Liver (tissue), 3 donors: ENCODE results near the gene TESK2.

ENCODE experiments used
- EGR1 ChIP-seq, 2 donors: IDR thresholded peaks; 2 replicates each; pipeline ENCODE4 v1.6.1; 2016 to 2018; ENCODE audit warnings: antibody characterized with exemption in 2 of 2, low read depth in 2 of 2
- FOXA2 ChIP-seq: IDR thresholded peaks from 2 replicates; pipeline ENCODE4 v1.6.1; 2016; ENCODE audit warnings: antibody characterized with exemption
- RAD21 ChIP-seq, 2 donors: IDR thresholded peaks; 2 replicates each; pipeline ENCODE4 v1.6.1; 2016; ENCODE audit warnings: antibody characterized with exemption in 2 of 2, mild to moderate bottlenecking in 2 of 2
- RXRA ChIP-seq, 2 donors: IDR thresholded peaks; 2 replicates each; pipeline ENCODE4 v1.6.1; 2017 to 2018; ENCODE audit warnings: antibody characterized with exemption in 2 of 2, mild to moderate bottlenecking in 1 of 2
- SP1 ChIP-seq: IDR thresholded peaks from 2 replicates; pipeline ENCODE4 v1.6.1; 2018; ENCODE audit warnings: antibody characterized with exemption, mild to moderate bottlenecking
- YY1 ChIP-seq: IDR thresholded peaks from 2 replicates; pipeline ENCODE4 v1.6.1; 2016; ENCODE audit warnings: antibody characterized with exemption, mild to moderate bottlenecking
- TF ChIP-seq, protein P1 (sequence below): fragments of 150-350 bp; IDR thresholded peaks from 2 replicates; pipeline ENCODE4 v1.5.1; 2017; ENCODE audit warnings: improper control_type of control experiment, low read depth, low read length; ENCODE audit not compliant: missing input control
- TF ChIP-seq, protein P2 (sequence below): IDR thresholded peaks from 2 replicates; pipeline ENCODE4 v1.6.1; 2016; ENCODE audit warnings: antibody characterized with exemption
- TF ChIP-seq, protein P3 (sequence below): IDR thresholded peaks from 2 replicates; pipeline ENCODE4 v1.6.1; 2016; ENCODE audit warnings: antibody characterized with exemption, mild to moderate bottlenecking
- donor health status: healthy.
- donor health status: healthy.

DNA sequence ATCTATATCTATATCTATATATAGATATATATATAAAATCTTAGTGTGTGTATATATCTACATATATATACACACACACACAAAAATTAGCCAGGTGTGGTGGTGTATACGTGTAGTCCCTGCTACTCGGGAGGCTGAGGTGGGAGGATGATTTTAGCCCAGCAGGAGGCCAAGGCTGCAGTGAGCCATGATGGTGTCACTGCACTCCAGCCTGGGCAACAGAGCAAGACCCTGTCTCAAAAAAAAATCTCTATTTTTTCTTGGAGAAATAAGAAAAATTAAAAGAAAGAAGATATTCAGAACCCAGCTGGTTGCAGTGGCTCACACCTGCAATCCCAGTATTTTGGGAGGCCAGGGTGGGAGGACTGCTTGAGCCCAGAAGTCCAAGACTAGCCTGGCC is 85.3 kb downstream of the TESK2 start:
- TF ChIP-seq EGR1 (IDR thresholded peaks at IDR 0.05; ENCODE audit: low read depth in 2 of 2), result no peak
- TF ChIP-seq YY1, result no peak
- no peak for TF ChIP-seq SP1
- TF ChIP-seq, protein P1, sequence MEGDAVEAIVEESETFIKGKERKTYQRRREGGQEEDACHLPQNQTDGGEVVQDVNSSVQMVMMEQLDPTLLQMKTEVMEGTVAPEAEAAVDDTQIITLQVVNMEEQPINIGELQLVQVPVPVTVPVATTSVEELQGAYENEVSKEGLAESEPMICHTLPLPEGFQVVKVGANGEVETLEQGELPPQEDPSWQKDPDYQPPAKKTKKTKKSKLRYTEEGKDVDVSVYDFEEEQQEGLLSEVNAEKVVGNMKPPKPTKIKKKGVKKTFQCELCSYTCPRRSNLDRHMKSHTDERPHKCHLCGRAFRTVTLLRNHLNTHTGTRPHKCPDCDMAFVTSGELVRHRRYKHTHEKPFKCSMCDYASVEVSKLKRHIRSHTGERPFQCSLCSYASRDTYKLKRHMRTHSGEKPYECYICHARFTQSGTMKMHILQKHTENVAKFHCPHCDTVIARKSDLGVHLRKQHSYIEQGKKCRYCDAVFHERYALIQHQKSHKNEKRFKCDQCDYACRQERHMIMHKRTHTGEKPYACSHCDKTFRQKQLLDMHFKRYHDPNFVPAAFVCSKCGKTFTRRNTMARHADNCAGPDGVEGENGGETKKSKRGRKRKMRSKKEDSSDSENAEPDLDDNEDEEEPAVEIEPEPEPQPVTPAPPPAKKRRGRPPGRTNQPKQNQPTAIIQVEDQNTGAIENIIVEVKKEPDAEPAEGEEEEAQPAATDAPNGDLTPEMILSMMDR, result no peak
- no peak for TF ChIP-seq RXRA (IDR thresholded peaks at IDR 0.05)
- TF ChIP-seq, protein P2, sequence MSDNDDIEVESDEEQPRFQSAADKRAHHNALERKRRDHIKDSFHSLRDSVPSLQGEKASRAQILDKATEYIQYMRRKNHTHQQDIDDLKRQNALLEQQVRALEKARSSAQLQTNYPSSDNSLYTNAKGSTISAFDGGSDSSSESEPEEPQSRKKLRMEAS, result no peak
- no peak for TF ChIP-seq RAD21 (IDR thresholded peaks at IDR 0.05)
- TF ChIP-seq, protein P3, sequence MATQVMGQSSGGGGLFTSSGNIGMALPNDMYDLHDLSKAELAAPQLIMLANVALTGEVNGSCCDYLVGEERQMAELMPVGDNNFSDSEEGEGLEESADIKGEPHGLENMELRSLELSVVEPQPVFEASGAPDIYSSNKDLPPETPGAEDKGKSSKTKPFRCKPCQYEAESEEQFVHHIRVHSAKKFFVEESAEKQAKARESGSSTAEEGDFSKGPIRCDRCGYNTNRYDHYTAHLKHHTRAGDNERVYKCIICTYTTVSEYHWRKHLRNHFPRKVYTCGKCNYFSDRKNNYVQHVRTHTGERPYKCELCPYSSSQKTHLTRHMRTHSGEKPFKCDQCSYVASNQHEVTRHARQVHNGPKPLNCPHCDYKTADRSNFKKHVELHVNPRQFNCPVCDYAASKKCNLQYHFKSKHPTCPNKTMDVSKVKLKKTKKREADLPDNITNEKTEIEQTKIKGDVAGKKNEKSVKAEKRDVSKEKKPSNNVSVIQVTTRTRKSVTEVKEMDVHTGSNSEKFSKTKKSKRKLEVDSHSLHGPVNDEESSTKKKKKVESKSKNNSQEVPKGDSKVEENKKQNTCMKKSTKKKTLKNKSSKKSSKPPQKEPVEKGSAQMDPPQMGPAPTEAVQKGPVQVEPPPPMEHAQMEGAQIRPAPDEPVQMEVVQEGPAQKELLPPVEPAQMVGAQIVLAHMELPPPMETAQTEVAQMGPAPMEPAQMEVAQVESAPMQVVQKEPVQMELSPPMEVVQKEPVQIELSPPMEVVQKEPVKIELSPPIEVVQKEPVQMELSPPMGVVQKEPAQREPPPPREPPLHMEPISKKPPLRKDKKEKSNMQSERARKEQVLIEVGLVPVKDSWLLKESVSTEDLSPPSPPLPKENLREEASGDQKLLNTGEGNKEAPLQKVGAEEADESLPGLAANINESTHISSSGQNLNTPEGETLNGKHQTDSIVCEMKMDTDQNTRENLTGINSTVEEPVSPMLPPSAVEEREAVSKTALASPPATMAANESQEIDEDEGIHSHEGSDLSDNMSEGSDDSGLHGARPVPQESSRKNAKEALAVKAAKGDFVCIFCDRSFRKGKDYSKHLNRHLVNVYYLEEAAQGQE, result no peak
- TF ChIP-seq FOXA2, result no peak
